ENCODE data around the gene PCBP4.

PCBP4 gene

DNA sequence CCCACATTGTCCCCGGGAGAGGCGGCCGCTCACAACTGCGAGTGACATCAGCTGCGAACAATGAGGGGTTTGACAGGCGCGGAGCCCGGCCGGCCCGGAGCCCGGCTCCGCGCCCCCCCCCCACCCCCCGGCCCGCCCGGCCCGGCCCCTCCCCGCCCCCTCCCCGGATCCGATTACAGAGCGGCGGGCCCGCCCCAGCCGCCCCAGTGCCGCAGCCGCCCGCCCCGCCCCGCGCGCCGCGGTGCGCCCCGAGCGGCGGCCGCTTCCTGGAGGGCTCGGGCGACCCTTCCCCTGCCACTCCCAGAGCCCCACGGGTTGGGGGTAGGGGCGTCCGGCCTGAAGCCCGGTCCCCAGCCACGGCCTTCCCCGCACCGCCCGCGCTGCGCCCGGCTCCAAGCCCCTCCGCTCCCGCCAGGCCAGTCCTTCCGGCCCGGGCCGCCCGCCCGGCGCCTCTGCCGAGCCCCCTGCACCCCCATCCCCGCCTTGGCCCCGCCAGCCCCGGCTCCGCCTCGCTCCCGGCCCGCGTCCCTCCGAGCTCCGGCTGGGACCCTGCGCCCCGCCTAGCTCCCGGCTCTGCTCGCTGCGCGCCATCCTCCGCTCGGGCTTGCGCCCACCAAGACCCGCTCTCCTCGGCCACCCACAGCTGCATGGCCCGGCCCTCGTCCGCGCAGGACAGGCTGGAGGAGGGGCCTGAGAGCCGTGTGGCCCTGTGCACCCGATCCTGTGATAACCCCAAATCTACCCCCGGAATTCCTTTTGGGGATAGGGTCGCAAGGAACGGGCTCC is at the start of gene PCBP4:
TSS of gene PCBP4 (minus strand) at position 71 of the 786 bp plus-strand sequence. CDS start 6,214 bp downstream, outside the sequence.
- DNase-seq = peak; percentile 74 to 94 (median 86)
- intact Hi-C loops (cut with DNase I) = no loop called here

DNA sequence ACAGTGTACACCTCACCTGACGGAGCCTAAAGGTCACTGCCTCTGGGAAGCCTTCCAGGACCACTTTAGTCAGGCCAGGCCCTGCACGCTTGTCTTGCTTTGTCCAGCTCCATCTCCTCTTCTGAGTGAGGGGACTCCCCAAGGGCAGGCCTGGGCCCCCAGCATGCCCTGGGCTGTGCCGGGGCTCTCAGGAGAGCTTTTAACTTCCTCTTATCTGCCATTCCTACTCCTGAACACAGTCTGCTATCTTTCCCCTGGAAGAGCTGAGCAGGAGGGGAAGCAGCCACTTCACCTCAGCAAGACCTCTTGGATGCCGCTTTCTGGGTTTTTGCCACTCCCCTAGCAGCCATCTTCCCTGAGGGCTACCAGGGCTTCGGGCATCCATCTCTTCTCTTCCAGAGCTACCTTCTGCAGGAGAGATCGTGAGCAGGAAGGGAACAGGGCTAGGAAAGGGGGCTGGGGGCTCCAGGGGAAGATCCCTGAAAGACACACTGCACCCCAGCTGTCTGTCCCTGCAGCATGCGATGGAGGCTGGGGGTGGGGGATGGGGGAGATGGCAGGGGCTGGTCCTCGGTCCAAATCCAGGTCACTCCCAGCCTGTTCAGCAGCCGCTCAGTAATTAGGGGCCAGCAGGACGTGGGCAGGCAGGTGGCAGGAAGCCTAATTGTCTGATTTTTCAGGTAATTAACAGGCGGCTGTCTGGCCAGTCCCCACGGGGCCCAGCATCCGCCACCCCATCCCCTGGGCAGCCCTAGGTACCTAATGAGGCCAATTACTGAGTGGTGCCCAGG is 48.4 kb upstream of the PCBP4 start:
- intact Hi-C loops (cut with DNase I) = no loop called here

DNA sequence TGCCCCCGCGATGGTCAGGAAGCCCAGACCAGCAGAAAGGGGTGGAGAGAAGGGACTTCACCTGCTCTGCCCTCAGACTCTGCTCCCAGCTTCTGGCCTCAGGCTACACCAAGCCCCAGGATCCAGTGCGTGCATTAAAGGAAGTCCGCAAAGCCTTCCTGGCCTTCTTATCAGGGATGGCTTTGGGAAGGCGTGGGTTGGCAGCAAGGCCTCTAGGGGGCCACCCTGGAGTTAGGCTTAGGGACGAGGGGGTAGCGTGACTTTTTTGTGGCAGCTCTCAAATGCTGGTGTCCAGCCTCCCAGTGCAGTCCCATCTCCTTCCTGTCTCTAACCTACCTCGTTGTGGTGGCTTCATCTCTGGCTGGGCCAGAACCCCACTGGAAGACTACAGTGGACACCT is 47.4 kb upstream of the PCBP4 start:
- intact Hi-C loops (cut with DNase I) = no loop called here
- DNase-seq = peak in 18 of 42 donors; percentile 38 to 79 (median 56)

More for the DNA sequence above, 48.4 kb upstream of the PCBP4 start:
- DNase-seq = no peak

- intact Hi-C loops (cut with DNase I) = no loop called here
- DNase-seq = no peak
Measured at GRCh38 chr3:52013802-52014598, 46.7 kb upstream of the PCBP4 start.

DNA sequence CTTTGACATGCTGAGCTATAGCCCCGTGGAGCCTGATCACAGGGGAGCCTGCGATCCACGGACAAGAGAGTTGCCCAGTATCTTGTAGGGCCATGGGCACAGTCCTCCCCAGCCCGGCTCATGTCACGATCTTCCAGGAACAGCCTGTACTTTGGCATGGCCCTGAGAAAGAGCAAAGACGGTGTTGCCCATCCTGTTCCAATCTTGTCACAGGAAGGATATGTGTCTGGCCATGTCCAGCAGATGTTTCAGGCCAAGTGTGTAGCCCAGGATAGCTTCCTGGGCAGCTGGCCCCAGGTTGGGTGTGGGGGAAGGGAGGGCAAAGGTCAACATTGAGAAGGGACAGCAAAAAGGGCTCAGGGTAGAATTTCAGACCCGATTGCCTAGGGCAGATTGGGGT is 45.4 kb upstream of the PCBP4 start:
- no peak for DNase-seq
- intact Hi-C loops (cut with DNase I) = no loop called here

DNA sequence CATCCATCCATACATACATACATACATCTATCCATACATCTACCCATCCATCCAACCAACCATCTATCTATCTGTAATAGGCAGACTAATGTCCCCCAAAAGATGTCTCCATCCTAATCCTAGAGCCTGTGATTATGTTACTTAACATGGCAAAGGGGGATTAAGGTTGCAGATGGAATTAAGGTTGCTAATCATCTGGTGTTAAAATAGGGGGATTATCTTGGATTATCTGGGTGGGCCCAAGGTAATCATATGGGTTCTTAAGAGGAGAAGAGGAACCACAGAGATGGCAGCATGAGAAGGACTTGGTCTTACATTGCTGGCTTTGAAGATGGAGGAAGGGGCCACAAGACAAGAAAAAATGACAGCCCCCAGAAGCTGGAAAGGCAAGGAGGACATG is 43.2 kb upstream of the PCBP4 start:
- no peak for DNase-seq
- intact Hi-C loops (cut with DNase I) = no loop called here

DNA sequence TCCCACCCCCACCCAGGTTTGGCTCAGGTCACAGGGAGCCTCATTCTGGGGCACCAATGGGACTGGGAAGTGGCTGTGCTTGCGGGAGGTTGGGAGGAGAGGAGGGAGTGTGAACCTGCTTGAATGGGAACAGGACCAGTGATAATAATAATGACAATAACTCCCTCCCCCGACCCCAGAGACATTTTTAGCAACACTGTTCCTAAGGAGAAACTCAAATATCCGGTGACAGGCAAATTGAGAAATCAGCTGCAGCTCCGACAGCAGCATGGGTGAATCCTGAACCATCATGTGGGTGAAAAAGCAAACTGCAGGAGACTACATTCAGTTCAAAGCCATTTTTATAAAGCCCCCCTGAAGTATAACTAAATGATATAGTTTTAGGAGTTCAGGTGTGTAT is 40.0 kb upstream of the PCBP4 start:
- peak in 15 of 42 donors; percentile 31 to 81 (median 54) for DNase-seq
- intact Hi-C loops (cut with DNase I) = no loop called here

GRCh38 chr3:52006820-52007133 is 39.5 kb upstream of the PCBP4 start:
- intact Hi-C loops (cut with DNase I) = no loop called here
- no peak for DNase-seq

GRCh38 chr3:52006017-52006819 is 39.0 kb upstream of the PCBP4 start:
- peak in 18 of 42 donors; percentile 32 to 75 (median 58) for DNase-seq
- intact Hi-C loops (cut with DNase I) = no loop called here

- DNase-seq = peak; percentile 51 to 92 (median 79)
- intact Hi-C loops (cut with DNase I) = loop anchor here (2.0 kb wide), 1 partner anchor 49 kb away; no protein-coding TSS in a partner anchor
Measured at GRCh38 chr3:52005571-52005986, 38.3 kb upstream of the PCBP4 start.

DNA sequence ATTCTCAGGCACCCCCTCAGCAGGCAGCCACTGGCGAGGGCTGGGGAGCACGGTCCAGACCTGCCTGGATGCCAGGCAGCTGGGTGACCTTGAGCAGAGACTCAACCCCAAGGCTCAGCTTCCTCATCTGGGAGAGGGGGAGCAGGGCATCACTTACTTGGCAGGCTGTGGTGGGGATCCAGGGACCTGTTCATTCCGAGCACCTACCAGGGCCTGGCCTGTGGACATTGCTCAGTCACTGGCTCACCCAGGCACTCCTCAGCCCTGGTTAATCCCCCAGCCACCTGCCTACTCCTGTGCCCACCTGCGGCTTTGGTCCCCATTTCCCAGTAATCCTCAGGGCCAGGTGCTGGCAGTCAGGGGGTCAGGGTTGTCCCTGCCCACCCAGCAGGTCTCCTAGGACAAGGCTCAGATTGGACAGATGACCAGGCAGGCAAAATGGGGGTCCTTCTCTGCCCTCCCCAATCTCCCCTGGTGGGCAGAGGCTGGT is 37.7 kb upstream of the PCBP4 start:
- intact Hi-C loops (cut with DNase I) = loop anchor here (2.0 to 5.0 kb wide), 2 partner anchors 50 to 117 kb away; no protein-coding TSS in a partner anchor
- no peak for DNase-seq

DNA sequence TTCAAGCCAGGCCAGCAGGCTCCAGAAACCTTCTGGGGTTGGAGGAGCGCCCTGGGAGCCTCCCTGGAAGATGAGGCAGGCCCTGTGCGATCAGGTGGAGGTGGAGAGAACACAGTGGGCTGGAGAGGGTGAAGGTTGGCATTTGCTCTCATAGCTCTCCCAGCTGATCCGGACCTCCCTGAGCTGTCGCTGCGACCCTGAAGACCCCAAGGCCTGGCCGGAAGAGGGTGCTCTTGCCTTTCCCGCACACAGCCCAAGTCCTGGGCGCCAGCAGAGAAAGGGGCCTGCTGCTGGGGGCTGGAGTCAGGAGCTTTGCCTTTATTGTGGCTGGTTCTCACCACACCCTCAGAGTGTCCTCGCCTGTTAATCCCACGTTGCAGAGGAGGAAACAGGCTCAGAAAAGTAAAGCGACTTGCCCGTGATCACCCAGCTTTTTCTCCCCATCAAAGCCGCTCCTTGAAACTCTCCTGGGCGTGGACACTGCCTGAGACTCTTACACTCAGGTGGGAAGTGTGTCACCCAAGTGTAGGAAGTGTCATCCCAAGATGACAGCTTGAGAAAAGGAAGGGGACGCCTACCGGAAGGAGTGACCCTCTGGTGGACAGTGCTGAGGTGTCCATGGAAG is 37.0 kb upstream of the PCBP4 start:
- DNase-seq = peak; percentile 46 to 91 (median 79)

GRCh38 chr3:52002748-52003147 is 35.5 kb upstream of the PCBP4 start:
- DNase-seq = no peak
- intact Hi-C loops (cut with DNase I) = loop anchor here (1.0 to 5.0 kb wide), 2 partner anchors 120 to 142 kb away; no protein-coding TSS in a partner anchor

More for the DNA sequence above, 37.0 kb upstream of the PCBP4 start:
- intact Hi-C loops (cut with DNase I) = loop anchor here (2.0 to 5.0 kb wide), 2 partner anchors 51 to 118 kb away; no protein-coding TSS in a partner anchor

- peak; percentile 71 to 93 (median 84) for DNase-seq
- intact Hi-C loops (cut with DNase I) = loop anchor here (5.0 kb wide), 1 partner anchor 121 kb away; no protein-coding TSS in a partner anchor
Measured at GRCh38 chr3:52001443-52001974, 34.3 kb upstream of the PCBP4 start.

- no peak for DNase-seq
- intact Hi-C loops (cut with DNase I) = loop anchor here (5.0 kb wide), 2 partner anchors 58 to 122 kb away; partner anchors contain the start of genes PARP3 and RRP9
Measured at GRCh38 chr3:51999846-52000245, 32.6 kb upstream of the PCBP4 start.

DNA sequence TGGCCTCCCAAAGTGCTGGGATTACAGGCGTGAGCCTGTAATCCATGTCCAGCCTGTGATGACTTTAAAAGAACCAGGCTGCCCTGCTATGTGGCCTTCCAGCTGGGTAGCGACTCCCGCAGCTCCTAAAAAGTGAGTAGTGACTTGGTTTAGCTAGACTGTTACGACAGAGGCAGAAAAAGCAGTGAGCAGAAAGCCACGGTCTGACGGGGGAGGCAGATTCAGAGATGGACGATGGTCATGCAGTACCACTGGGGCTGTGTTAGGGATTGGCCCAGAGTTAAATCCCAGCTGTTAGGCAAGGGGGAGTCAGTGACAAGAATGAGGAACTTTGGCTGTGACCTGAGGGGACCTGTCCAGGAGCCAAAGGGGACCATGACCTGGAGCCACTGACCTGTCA is 31.5 kb upstream of the PCBP4 start:
- DNase-seq = no peak
- intact Hi-C loops (cut with DNase I) = loop anchor here (5.0 kb wide), 1 partner anchor 56 kb away; the partner anchor contains the start of genes PARP3 and RRP9
